Parathyroid adenoma (tissue), 2 donors: ENCODE results near the gene GMPR.

Experiments used
- H2AFZ ChIP-seq: fragments of 300-600 bp; sonication (generic); one replicate; pipeline ENCODE4 v1.7.0; 2017; ENCODE audit warnings: antibody characterized with exemption, mild to moderate bottlenecking
- H3K27ac ChIP-seq: fragments of 300-600 bp; sonication (generic); one replicate; pipeline ENCODE4 v1.7.0; 2017
- H3K27me3 ChIP-seq: fragments of 300-600 bp; sonication (generic); one replicate; pipeline ENCODE4 v1.7.0; 2017; ENCODE audit warnings: low read length; ENCODE audit not compliant: control insufficient read depth, insufficient read depth
- H3K36me3 ChIP-seq: fragments of 300-600 bp; sonication (generic); one replicate; pipeline ENCODE4 v1.7.0; 2017; ENCODE audit warnings: low read length; ENCODE audit not compliant: control insufficient read depth, insufficient read depth
- H3K4me1 ChIP-seq: fragments of 300-600 bp; sonication (generic); one replicate; pipeline ENCODE4 v1.7.0; 2017; ENCODE audit warnings: control low read depth
- H3K4me2 ChIP-seq: fragments of 300-600 bp; sonication (generic); one replicate; pipeline ENCODE4 v1.7.0; 2017; ENCODE audit warnings: low read length
- H3K4me3 ChIP-seq: fragments of 300-600 bp; sonication (generic); one replicate; pipeline ENCODE4 v1.7.0; 2017; ENCODE audit warnings: low read depth, low read length
- H3K79me2 ChIP-seq: fragments of 300-600 bp; sonication (generic); one replicate; pipeline ENCODE4 v1.7.0; 2017; ENCODE audit warnings: control low read depth
- H3K9ac ChIP-seq: fragments of 300-600 bp; sonication (generic); one replicate; pipeline ENCODE4 v1.7.0; 2017; ENCODE audit warnings: mild to moderate bottlenecking
- H3K9me3 ChIP-seq: fragments of 300-600 bp; sonication (generic); one replicate; pipeline ENCODE4 v1.7.0; 2017; ENCODE audit warnings: low read length; ENCODE audit not compliant: control insufficient read depth
- TF ChIP-seq, protein P1 (sequence below): fragments of 300-600 bp; sonication (generic); IDR thresholded peaks from one replicate; pipeline ENCODE4 v1.7.0; 2017; ENCODE audit warnings: antibody characterized with exemption, mild to moderate bottlenecking
- donor health status: primary hyperparathyroidism.

GMPR gene

DNA sequence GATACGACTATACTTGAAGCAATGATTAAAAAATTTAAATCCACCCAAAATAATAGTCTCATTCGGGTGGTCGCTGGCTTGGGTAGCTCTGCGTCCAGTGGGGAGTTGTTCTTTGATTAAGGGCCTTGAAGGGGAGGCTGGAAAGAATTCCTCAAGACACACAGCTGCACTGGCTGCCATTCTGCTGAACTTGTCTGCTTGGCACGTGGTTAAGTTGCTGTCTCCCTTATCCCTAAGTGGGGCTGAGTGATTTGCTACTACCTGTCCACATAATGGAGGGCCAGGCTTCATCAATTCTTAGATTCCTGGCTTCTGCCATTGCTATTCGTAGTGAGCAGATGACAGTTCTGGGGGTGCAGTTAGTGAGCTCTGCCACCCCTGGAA is 98.5 kb downstream of the GMPR start:
- no peak overlapping the region for H3K9ac ChIP-seq

DNA sequence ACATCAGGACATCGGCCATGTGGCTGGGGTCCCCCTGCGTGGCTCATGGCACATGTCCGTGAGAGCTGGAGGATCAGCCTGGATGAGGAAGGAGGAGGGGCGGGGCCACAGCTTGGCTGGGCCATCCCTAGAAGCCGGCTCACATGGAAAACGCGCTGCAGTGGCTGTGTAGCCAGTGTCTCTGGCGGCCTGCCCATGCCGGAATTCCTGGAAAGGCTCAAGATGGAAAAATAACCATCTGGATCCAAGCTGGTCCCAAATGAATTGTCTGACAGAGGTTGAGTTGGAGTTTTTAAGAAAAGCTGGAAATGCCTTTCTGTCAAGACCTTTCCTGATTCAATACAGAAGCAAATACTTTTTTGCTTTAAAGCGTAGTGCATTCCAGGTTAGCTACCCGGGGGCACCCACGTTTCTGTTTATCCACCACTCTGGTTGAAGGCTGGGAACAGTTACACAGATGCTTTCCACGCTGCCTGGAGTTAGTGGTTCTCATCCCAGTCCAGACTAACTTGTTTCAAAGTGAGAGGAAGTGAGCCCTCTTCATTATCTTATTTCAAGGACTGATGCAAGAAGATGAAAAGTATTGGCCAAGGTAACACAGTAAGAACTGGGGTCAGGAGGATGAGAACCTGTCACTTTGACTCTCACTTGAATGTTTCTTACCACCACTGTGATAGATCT is 99.0 kb downstream of the GMPR start:
- H3K27me3 ChIP-seq = no peaks in the 10 kb centered on the region
- H2AFZ ChIP-seq = no peak overlapping the region
- no peak overlapping the region for H3K9ac ChIP-seq
- peaks cover 14% of the 10 kb centered on the region for H3K4me1 ChIP-seq
- no peaks in the 10 kb centered on the region for H3K9me3 ChIP-seq
- no peak overlapping the region for H3K4me3 ChIP-seq
- H3K79me2 ChIP-seq = no peaks in the 10 kb centered on the region
- H3K36me3 ChIP-seq = no peaks in the 10 kb centered on the region
- H3K27ac ChIP-seq = no peak overlapping the region
- TF ChIP-seq, protein P1, sequence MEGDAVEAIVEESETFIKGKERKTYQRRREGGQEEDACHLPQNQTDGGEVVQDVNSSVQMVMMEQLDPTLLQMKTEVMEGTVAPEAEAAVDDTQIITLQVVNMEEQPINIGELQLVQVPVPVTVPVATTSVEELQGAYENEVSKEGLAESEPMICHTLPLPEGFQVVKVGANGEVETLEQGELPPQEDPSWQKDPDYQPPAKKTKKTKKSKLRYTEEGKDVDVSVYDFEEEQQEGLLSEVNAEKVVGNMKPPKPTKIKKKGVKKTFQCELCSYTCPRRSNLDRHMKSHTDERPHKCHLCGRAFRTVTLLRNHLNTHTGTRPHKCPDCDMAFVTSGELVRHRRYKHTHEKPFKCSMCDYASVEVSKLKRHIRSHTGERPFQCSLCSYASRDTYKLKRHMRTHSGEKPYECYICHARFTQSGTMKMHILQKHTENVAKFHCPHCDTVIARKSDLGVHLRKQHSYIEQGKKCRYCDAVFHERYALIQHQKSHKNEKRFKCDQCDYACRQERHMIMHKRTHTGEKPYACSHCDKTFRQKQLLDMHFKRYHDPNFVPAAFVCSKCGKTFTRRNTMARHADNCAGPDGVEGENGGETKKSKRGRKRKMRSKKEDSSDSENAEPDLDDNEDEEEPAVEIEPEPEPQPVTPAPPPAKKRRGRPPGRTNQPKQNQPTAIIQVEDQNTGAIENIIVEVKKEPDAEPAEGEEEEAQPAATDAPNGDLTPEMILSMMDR = no peak
- no peak overlapping the region for H3K4me2 ChIP-seq

More for the DNA sequence above, 98.5 kb downstream of the GMPR start:
- Histone ChIP-seq H3K4me2 (no peak overlapping the region), H3K79me2 (no peaks in the 10 kb centered on the region), H3K4me3 (no peak overlapping the region), H3K27me3 (no peaks in the 10 kb centered on the region), H3K4me1 (peaks cover 17% of the 10 kb centered on the region), H3K9me3 (no peaks in the 10 kb centered on the region), H3K27ac (no peak overlapping the region), H3K36me3 (no peaks in the 10 kb centered on the region), H2AFZ (no peak overlapping the region)
- TF ChIP-seq, protein P1 = no peak

DNA sequence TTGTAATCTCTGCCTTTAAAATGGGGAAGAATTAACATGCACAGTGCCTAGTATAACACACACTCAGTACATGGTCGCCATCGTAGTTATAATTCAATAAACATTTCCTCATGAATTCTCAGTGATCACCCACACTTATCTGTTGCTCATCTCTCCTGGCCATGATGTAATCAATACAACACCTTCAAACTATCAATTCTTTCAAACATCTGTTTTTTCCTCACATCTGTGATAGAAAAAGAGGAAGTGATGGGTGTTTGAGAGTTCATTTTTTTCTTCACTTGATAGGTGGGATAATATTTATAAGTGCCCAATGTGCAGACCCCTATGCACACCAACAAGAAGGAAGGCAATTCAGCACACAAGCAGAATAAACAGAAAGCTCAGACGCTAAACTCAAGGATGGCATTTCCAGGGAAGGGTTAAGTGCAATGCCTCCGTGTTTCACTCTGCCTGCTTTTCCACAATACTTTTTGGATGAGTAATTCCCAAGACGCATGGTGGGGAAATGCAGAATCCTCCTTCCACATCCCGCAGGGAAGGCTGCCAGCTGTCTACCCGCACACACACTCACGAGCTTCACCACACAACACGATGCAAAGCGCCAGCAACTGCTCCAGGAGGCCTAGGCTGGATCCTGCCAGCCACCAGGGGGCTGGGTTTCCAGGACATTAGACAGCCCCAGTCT is 100.3 kb downstream of the GMPR start:
- no peaks in the 10 kb centered on the region for H3K27me3 ChIP-seq
- no peak overlapping the region for H3K9ac ChIP-seq
- no peaks in the 10 kb centered on the region for H3K79me2 ChIP-seq
- H3K4me2 ChIP-seq = no peak overlapping the region
- H2AFZ ChIP-seq = no peak overlapping the region
- no peak overlapping the region for H3K4me3 ChIP-seq
- H3K36me3 ChIP-seq = no peaks in the 10 kb centered on the region
- TF ChIP-seq, protein P1 = peak; percentile 25
- H3K27ac ChIP-seq = no peak overlapping the region
- peaks cover 3% of the 10 kb centered on the region for H3K4me1 ChIP-seq
- H3K9me3 ChIP-seq = no peaks in the 10 kb centered on the region

DNA sequence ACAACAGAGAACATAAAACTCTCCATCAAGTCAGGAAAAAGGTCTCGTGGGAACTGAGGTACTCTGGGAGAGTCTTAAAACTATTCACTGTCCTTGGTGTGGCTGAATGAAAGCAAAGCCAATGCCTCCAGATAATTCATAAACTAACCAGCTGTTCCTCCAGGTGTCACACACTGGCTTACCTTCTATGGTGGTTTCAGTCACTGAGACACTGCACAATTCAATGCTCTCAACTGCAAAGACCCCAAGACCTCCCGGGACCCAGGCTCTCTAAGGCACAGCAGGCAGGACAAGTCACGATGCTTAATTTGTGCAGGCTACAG is 100.8 kb downstream of the GMPR start:
- Histone ChIP-seq H3K4me1 (peaks cover 3% of the 10 kb centered on the region), H2AFZ (no peak overlapping the region), H3K36me3 (no peaks in the 10 kb centered on the region), H3K9me3 (no peaks in the 10 kb centered on the region), H3K4me3 (no peak overlapping the region), H3K79me2 (no peaks in the 10 kb centered on the region), H3K27me3 (peaks cover 3% of the 10 kb centered on the region), H3K4me2 (no peak overlapping the region), H3K9ac (no peak overlapping the region), H3K27ac (no peak overlapping the region)
- TF ChIP-seq, protein P1 = no peak

DNA sequence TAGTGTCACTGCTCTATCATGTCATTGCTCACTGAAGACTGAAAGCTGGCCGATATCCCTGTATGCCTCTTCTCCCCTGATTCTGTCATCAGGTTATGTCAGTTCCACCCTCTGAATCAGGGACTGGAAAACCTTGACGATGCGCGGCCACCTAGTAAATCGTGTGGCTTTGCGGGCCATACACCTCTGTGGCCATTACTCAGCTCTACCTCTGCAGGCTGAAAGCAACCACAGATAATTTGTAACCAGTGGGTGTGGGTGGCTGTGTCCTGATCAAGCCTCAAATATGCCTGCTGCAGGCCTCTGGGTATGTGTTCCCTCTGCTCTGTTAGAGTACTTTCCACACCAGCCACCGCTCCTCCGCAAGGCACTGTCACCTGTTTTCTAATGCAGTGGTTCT is 105.2 kb downstream of the GMPR start:
- Histone ChIP-seq H3K4me3 (no peak overlapping the region), H3K27me3 (peaks cover 3% of the 10 kb centered on the region), H3K4me1 (peaks cover 3% of the 10 kb centered on the region), H3K79me2 (no peaks in the 10 kb centered on the region), H3K27ac (no peak overlapping the region), H3K9ac (no peak overlapping the region), H3K36me3 (no peaks in the 10 kb centered on the region), H3K9me3 (no peaks in the 10 kb centered on the region), H3K4me2 (no peak overlapping the region), H2AFZ (no peak overlapping the region)
- TF ChIP-seq, protein P1 = no peak
